Small intestine (tissue), 7 donors: ENCODE data around the gene BLM. TPM values are rescaled to one million over a fixed set of nuclear protein-coding genes. Genes with fewer than 3 reads are reported as not detected.

Experiments used
- DNase-seq, 2 donors: peaks; one replicate each; pipeline versions ENCODE4 v3.0.0 to v3.0.0-alpha.2; 2013
- FAIRE-seq: peaks from 2 replicates; lab custom pipeline; 2012; peaks lifted over from hg19 to GRCh38; lab: Jason Lieb, UNC
- H3K27ac ChIP-seq, 3 donors: one replicate each; pipeline ENCODE4 v1.5.1; 2013; ENCODE audit warnings: low read length in 2 of 3, mild to moderate bottlenecking in 2 of 3, control low read depth in 1 of 3, inconsistent platforms in 1 of 3, low read depth in 1 of 3, moderate library complexity in 1 of 3
- H3K27me3 ChIP-seq, 3 donors: one replicate each; pipeline ENCODE4 v1.6.1; 2013; ENCODE audit warnings: low read length in 3 of 3, inconsistent platforms in 1 of 3; ENCODE audit not compliant: control insufficient read depth in 3 of 3, insufficient read depth in 3 of 3
- H3K36me3 ChIP-seq, 3 donors: one replicate each; pipeline ENCODE4 v1.6.1; 2013; ENCODE audit warnings: low read length in 3 of 3, inconsistent platforms in 1 of 3, low read depth in 1 of 3, mild to moderate bottlenecking in 1 of 3, moderate library complexity in 1 of 3; ENCODE audit not compliant: control insufficient read depth in 3 of 3, insufficient read depth in 2 of 3
- H3K4me1 ChIP-seq, 3 donors: one replicate each; pipeline ENCODE4 v1.6.1; 2013; ENCODE audit warnings: low read length in 2 of 3, inconsistent platforms in 1 of 3, low read depth in 1 of 3, mild to moderate bottlenecking in 1 of 3, moderate library complexity in 1 of 3; ENCODE audit not compliant: control insufficient read depth in 3 of 3, insufficient read depth in 2 of 3
- H3K4me3 ChIP-seq, 3 donors: one replicate each; pipeline ENCODE4 v1.5.1; 2013; ENCODE audit warnings: low read length in 3 of 3, control low read depth in 1 of 3, inconsistent platforms in 1 of 3, low read depth in 1 of 3, mild to moderate bottlenecking in 1 of 3, moderate library complexity in 1 of 3
- H3K9me3 ChIP-seq, 2 donors: one replicate each; pipeline ENCODE4 v1.6.1; 2013; ENCODE audit warnings: low read depth in 1 of 2, low read length in 1 of 2; ENCODE audit not compliant: control insufficient read depth in 2 of 2, insufficient read depth in 1 of 2
- WGBS, 3 donors: extraction: QIAGEN DNeasy Blood & Tissue Kit; methylation state at CpG; one replicate each; pipeline ENCODE4 v1.1.7; 2013; 5-methylcytosine and 5-hydroxymethylcytosine counted together
- polyA plus RNA-seq, 4 donors: library from polyadenylated mRNA; stranded (reverse) in 3 of 4; unstranded in 1 of 4; fragments of 200-250 nt in 3 of 4; fragments of 120-200 nt in 1 of 4; gene quantifications; one replicate each; pipeline versions ENCODE4 v1.2.1 to v1.2.3, GENCODE V29; 2013
- donor health status: healthy with polysubstance abuse.
- donor health status: control.
- donor health status: control.
- donor health status: Bipolar disorder and iron deficiency.
- donor health status: healthy.

Gene BLM
- polyA plus RNA-seq, 4 donors: 1.6 to 4.8 (median 3.3) TPM

- Histone ChIP-seq H3K36me3 (peaks cover 0 to 16% (median 0%) of the 10 kb centered on the region in 3 donors), H3K4me1 (peaks cover 0 to 7% (median 2%) of the 10 kb centered on the region in 3 donors), H3K27me3 (no peaks in the 10 kb centered on the region), H3K27ac (no peak overlapping the region), H3K4me3 (no peak overlapping the region), H3K9me3 (no peaks in the 10 kb centered on the region)
- DNase-seq (no peak), FAIRE-seq (no peak)
- WGBS, 3 donors: 91 to 94% (median 93%) methylated on average over 4 of the region's 4 CpGs
These were observed 92.4 kb downstream of the BLM start for GRCh38 chr15:90809536-90809935.

GRCh38 chr15:90810354-90810753 is 93.2 kb downstream of the BLM start:
- Histone ChIP-seq H3K27ac (no peak overlapping the region), H3K9me3 (no peaks in the 10 kb centered on the region), H3K27me3 (no peaks in the 10 kb centered on the region), H3K36me3 (peaks cover 0 to 16% (median 0%) of the 10 kb centered on the region in 3 donors), H3K4me3 (no peak overlapping the region), H3K4me1 (peaks cover 0 to 8% (median 2%) of the 10 kb centered on the region in 3 donors)
- DNase-seq: no peak
- WGBS, 3 donors: 84 to 95% (median 92%) methylated on average over 4 of the region's 4 CpGs
- FAIRE-seq: no peak

GRCh38 chr15:90812171-90812957 is 95.2 kb downstream of the BLM start:
- Histone ChIP-seq H3K4me1 (peaks cover 0 to 8% (median 2%) of the 10 kb centered on the region in 3 donors), H3K9me3 (no peaks in the 10 kb centered on the region), H3K4me3 (no peak overlapping the region), H3K27me3 (no peaks in the 10 kb centered on the region), H3K27ac (peak overlapping the region in 1 of 3 donors; percentile 39), H3K36me3 (peaks cover 0 to 16% (median 0%) of the 10 kb centered on the region in 3 donors)
- 79 to 83% (median 81%) methylated on average over 10 of the region's 10 CpGs for WGBS, 3 donors
- DNase-seq (no peak), FAIRE-seq (no peak)

- FAIRE-seq (no peak), DNase-seq (no peak)
- Histone ChIP-seq H3K4me1 (peaks cover 0 to 8% (median 5%) of the 10 kb centered on the region in 3 donors), H3K4me3 (no peak overlapping the region), H3K27me3 (no peaks in the 10 kb centered on the region), H3K36me3 (peaks cover 0 to 16% (median 0%) of the 10 kb centered on the region in 3 donors), H3K9me3 (no peaks in the 10 kb centered on the region), H3K27ac (no peak overlapping the region)
- WGBS, 3 donors: 86 to 89% (median 89%) methylated on average over 6 of the region's 6 CpGs
These were observed 95.8 kb downstream of the BLM start for GRCh38 chr15:90812958-90813265.

- WGBS, 3 donors: 27 to 59% (median 33%) methylated on average over 2 of the region's 2 CpGs
- H3K36me3 ChIP-seq: peaks cover 0 to 13% (median 0%) of the 10 kb centered on the region in 3 donors
- H3K4me3 ChIP-seq: no peak overlapping the region
- peak overlapping the region in 2 of 3 donors; percentile 17 to 62 for H3K27ac ChIP-seq
- DNase-seq (no peak), FAIRE-seq (no peak)
- H3K27me3 ChIP-seq: no peaks in the 10 kb centered on the region
- H3K9me3 ChIP-seq: no peaks in the 10 kb centered on the region
- peaks cover 0 to 8% (median 5%) of the 10 kb centered on the region in 3 donors for H3K4me1 ChIP-seq
These were observed 96.6 kb downstream of the BLM start for GRCh38 chr15:90813796-90814190.

GRCh38 chr15:90814191-90814821 is 97.2 kb downstream of the BLM start:
- WGBS, 3 donors: 37 to 59% (median 50%) methylated on average over 13 of the region's 13 CpGs
- H3K27ac ChIP-seq: peak overlapping the region in 2 of 3 donors; percentile 17 to 62
- H3K4me3 ChIP-seq: no peak overlapping the region
- no peak for FAIRE-seq
- DNase-seq: no peak
- H3K9me3 ChIP-seq: no peaks in the 10 kb centered on the region
- peaks cover 0 to 8% (median 5%) of the 10 kb centered on the region in 3 donors for H3K4me1 ChIP-seq
- H3K36me3 ChIP-seq: peaks cover 0 to 9% (median 0%) of the 10 kb centered on the region in 3 donors
- no peaks in the 10 kb centered on the region for H3K27me3 ChIP-seq

- no peaks in the 10 kb centered on the region for H3K27me3 ChIP-seq
- H3K9me3 ChIP-seq: no peaks in the 10 kb centered on the region
- H3K36me3 ChIP-seq: peaks cover 0 to 6% (median 0%) of the 10 kb centered on the region in 3 donors
- no peak for FAIRE-seq
- 78 to 86% (median 83%) methylated on average over 13 to 15 of the region's 15 CpGs for WGBS, 3 donors
- peaks cover 0 to 8% (median 8%) of the 10 kb centered on the region in 3 donors for H3K4me1 ChIP-seq
- peak overlapping the region in 1 of 3 donors; percentile 14 for H3K27ac ChIP-seq
- no peak for DNase-seq
- no peak overlapping the region for H3K4me3 ChIP-seq
These were observed 99.4 kb downstream of the BLM start for GRCh38 chr15:90816401-90817116.
